RPMI8226 (cell line): ENCODE data around the gene ARSJ.

Source experiments
- DNase-seq: peaks from one replicate; pipeline ENCODE4 v3.0.0-alpha.2; 2015

The ARSJ gene

GRCh38 chr4:113888006-113888405, 91.4 kb downstream of the ARSJ start:
- DNase-seq: no peak

GRCh38 chr4:113885291-113885690, 94.2 kb downstream of the ARSJ start:
- DNase-seq: no peak

- no peak for DNase-seq
Observed at GRCh38 chr4:113884655-113885054, 94.8 kb downstream of the ARSJ start.

GRCh38 chr4:113882668-113883067, 96.8 kb downstream of the ARSJ start:
- DNase-seq: no peak

GRCh38 chr4:113881256-113881655, 98.2 kb downstream of the ARSJ start:
- no peak for DNase-seq

GRCh38 chr4:113880240-113881028, 99.0 kb downstream of the ARSJ start:
- DNase-seq: no peak

- DNase-seq: no peak
Observed at GRCh38 chr4:113878668-113879067, 100.8 kb downstream of the ARSJ start.

- DNase-seq: no peak
Observed at GRCh38 chr4:113874480-113874879, 105.0 kb downstream of the ARSJ start.

- no peak for DNase-seq
Observed at GRCh38 chr4:113873508-113873907, 105.9 kb downstream of the ARSJ start.

- no peak for DNase-seq
Observed at GRCh38 chr4:113872426-113873260, 106.8 kb downstream of the ARSJ start.

GRCh38 chr4:113871080-113871479, 108.4 kb downstream of the ARSJ start:
- DNase-seq: no peak

- DNase-seq: no peak
Observed at GRCh38 chr4:113869743-113870375, 109.6 kb downstream of the ARSJ start.

- no peak for DNase-seq
Observed at GRCh38 chr4:113866611-113867010, 112.8 kb downstream of the ARSJ start.

- DNase-seq: no peak
Observed at GRCh38 chr4:113858924-113859323, 120.5 kb downstream of the ARSJ start.

- no peak for DNase-seq
Observed at GRCh38 chr4:113851816-113852215, 127.6 kb downstream of the ARSJ start.
